ENCODE results near the gene DNM3.

DNM3 gene

DNA sequence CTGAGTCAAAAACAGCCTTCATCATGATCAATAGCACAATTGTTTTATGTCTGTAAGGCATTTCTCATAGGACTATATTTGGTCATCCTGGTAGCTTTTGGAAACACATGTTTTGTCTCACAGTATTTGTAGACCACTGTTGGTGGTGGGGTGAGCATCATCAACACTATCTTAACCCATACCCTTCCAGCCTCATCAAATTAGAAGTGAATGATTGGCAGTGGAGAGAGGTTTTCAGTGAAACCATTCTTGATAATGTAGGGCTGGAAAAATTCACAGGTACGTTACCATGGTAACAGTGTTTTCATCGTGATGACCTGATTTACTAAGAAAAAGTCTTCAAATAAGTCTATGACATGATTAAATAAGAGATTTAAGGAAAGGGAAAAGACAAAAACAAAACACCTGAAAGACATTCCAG, 533.9 kb downstream of the DNM3 start:
- H3K4me3 ChIP-seq (ENCODE audit: low read depth, low read length) = no peak overlapping the region
- DNase-seq (ENCODE audit: low read depth) = no peak
- TF ChIP-seq, protein P1, sequence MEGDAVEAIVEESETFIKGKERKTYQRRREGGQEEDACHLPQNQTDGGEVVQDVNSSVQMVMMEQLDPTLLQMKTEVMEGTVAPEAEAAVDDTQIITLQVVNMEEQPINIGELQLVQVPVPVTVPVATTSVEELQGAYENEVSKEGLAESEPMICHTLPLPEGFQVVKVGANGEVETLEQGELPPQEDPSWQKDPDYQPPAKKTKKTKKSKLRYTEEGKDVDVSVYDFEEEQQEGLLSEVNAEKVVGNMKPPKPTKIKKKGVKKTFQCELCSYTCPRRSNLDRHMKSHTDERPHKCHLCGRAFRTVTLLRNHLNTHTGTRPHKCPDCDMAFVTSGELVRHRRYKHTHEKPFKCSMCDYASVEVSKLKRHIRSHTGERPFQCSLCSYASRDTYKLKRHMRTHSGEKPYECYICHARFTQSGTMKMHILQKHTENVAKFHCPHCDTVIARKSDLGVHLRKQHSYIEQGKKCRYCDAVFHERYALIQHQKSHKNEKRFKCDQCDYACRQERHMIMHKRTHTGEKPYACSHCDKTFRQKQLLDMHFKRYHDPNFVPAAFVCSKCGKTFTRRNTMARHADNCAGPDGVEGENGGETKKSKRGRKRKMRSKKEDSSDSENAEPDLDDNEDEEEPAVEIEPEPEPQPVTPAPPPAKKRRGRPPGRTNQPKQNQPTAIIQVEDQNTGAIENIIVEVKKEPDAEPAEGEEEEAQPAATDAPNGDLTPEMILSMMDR (conservative IDR thresholded peaks at IDR 0.05; ENCODE audit: low read depth, low read length) = no peak

GRCh38 chr1:172376431-172376830, 535.1 kb downstream of the DNM3 start:
- no peak for DNase-seq (ENCODE audit: low read depth)
- H3K4me3 ChIP-seq (ENCODE audit: low read depth, low read length) = no peak overlapping the region
- TF ChIP-seq, protein P1 (conservative IDR thresholded peaks at IDR 0.05; ENCODE audit: low read depth, low read length) = no peak

DNA sequence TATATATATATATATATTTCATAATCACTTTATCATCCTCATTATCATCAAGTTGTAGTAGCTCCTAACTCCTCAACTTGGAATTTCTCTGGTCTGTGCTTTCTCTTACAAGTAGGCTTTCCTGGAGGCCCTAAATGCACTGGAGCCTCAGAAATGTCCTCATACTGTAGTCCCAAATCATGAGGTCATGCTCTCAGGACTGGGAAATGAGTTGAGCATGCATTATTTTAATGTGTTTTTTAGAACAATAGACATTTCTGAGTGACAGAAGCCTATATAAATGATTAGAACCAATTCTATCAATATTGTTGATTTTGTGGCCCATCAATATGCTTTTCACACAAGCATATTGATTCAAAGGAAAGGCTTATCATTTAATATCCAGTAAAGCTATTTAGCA, 536.3 kb downstream of the DNM3 start:
- no peak overlapping the region for H3K4me3 ChIP-seq (ENCODE audit: low read depth, low read length)
- DNase-seq (ENCODE audit: low read depth) = no peak
- TF ChIP-seq, protein P1 (conservative IDR thresholded peaks at IDR 0.05; ENCODE audit: low read depth, low read length) = no peak

GRCh38 chr1:172378109-172378760, 536.9 kb downstream of the DNM3 start:
- DNase-seq (ENCODE audit: low read depth) = no peak
- TF ChIP-seq, protein P1 (conservative IDR thresholded peaks at IDR 0.05; ENCODE audit: low read depth, low read length) = no peak

GRCh38 chr1:172380441-172381244, 539.3 kb downstream of the DNM3 start:
- H3K4me3 ChIP-seq (ENCODE audit: low read depth, low read length) = no peak overlapping the region
- no peak for DNase-seq (ENCODE audit: low read depth)
- TF ChIP-seq, protein P1 (conservative IDR thresholded peaks at IDR 0.05; ENCODE audit: low read depth, low read length) = no peak

More at GRCh38 chr1:172378109-172378760, 536.9 kb downstream of the DNM3 start:
- no peak overlapping the region for H3K4me3 ChIP-seq (ENCODE audit: low read depth, low read length)

GRCh38 chr1:172381946-172382345, 540.6 kb downstream of the DNM3 start:
- TF ChIP-seq, protein P1 (conservative IDR thresholded peaks at IDR 0.05; ENCODE audit: low read depth, low read length) = no peak
- DNase-seq (ENCODE audit: low read depth) = no peak

More at GRCh38 chr1:172381946-172382345, 540.6 kb downstream of the DNM3 start:
- H3K4me3 ChIP-seq (ENCODE audit: low read depth, low read length) = no peak overlapping the region

All from choroid plexus epithelial cell (primary cell).